GM12878 (cell line): ENCODE measurements around the gene DLAT. TPM values are rescaled to one million over a fixed set of nuclear protein-coding genes. Genes with fewer than 3 reads are reported as not detected.

Experiments
- BACH1 ChIP-seq: fragments of 450-650 bp; IDR thresholded peaks from 2 replicates; pipeline ENCODE4 v1.6.1; 2017; ENCODE audit warnings: mild to moderate bottlenecking, borderline replicate concordance
- BHLHE40 ChIP-seq, 2 experiments: fragments of 450-650 bp in 1 of 2; IDR thresholded peaks; 2 replicates each; pipeline ENCODE4 v1.6.1; 2011 to 2017; ENCODE audit warnings: low read depth in 2 of 2, borderline replicate concordance in 1 of 2, improper control_type of control experiment in 1 of 2, low read length in 1 of 2, mild to moderate bottlenecking in 1 of 2
- CBX3 ChIP-seq: fragments of 200-600 bp; sonication (generic); IDR thresholded peaks from 2 replicates; pipeline ENCODE4 v1.6.1; 2016; ENCODE audit warnings: low read depth, borderline replicate concordance
- CHD1 ChIP-seq: IDR thresholded peaks from 2 replicates; pipeline ENCODE4 v1.6.1; 2012; ENCODE audit warnings: low read depth, low read length, improper control_type of control experiment
- EZH2 ChIP-seq: IDR thresholded peaks from 2 replicates; pipeline ENCODE4 v1.6.1; 2012; ENCODE audit warnings: low read depth, mild to moderate bottlenecking, control low read depth, inconsistent platforms, low read length, borderline replicate concordance; ENCODE audit not compliant: control insufficient read depth
- HDAC2 ChIP-seq: fragments of 200-600 bp; sonication (generic); IDR thresholded peaks from 2 replicates; pipeline ENCODE4 v1.6.1; 2017
- HDAC6 ChIP-seq: fragments of 200-600 bp; sonication (generic); IDR thresholded peaks from one replicate; pipeline ENCODE4 v1.8.0; 2017; ENCODE audit warnings: antibody characterized with exemption; ENCODE audit not compliant: unreplicated experiment
- IKZF2 ChIP-seq, 2 experiments: fragments of 450-650 bp; IDR thresholded peaks; 2 replicates each; pipeline ENCODE4 v1.6.1; 2017; ENCODE audit warnings: mild to moderate bottlenecking in 2 of 2, moderate library complexity in 2 of 2
- LARP7 ChIP-seq: fragments of 450-650 bp; IDR thresholded peaks from 2 replicates; pipeline ENCODE4 v1.6.1; 2017; ENCODE audit warnings: mild to moderate bottlenecking
- PML ChIP-seq: IDR thresholded peaks from 2 replicates; pipeline ENCODE4 v1.6.1; 2012; ENCODE audit warnings: low read length, inconsistent platforms
- RAD21 ChIP-seq: IDR thresholded peaks from 2 replicates; pipeline ENCODE4 v1.6.1; 2011; ENCODE audit warnings: mild to moderate bottlenecking, low read depth, low read length, moderate library complexity; ENCODE audit not compliant: insufficient read depth
- RAD51 ChIP-seq: fragments of 450-650 bp; IDR thresholded peaks from 2 replicates; pipeline ENCODE4 v1.6.1; 2016; ENCODE audit warnings: moderate library complexity, mild to moderate bottlenecking, inconsistent platforms
- SIN3A ChIP-seq: IDR thresholded peaks from 2 replicates; pipeline ENCODE4 v1.6.1; 2012; ENCODE audit warnings: low read depth, low read length, improper control_type of control experiment
- SRF ChIP-seq, 2 experiments: IDR thresholded peaks; 2 replicates each; pipeline ENCODE4 v1.6.1; 2011; ENCODE audit warnings: low read depth in 2 of 2, low read length in 2 of 2, mild to moderate bottlenecking in 1 of 2, moderate library complexity in 1 of 2
- SUPT20H ChIP-seq: IDR thresholded peaks from 2 replicates; pipeline ENCODE4 v1.6.1; 2011; ENCODE audit warnings: low read depth, mild to moderate bottlenecking, low read length, moderate library complexity, borderline replicate concordance; ENCODE audit not compliant: control insufficient read depth
- TARDBP ChIP-seq: IDR thresholded peaks from 2 replicates; pipeline ENCODE4 v1.6.1; 2016; ENCODE audit warnings: borderline replicate concordance
- ZNF622 ChIP-seq: fragments of 450-650 bp; IDR thresholded peaks from 2 replicates; pipeline ENCODE4 v1.6.1; 2017; ENCODE audit warnings: mild to moderate bottlenecking, inconsistent platforms
- polyA plus RNA-seq, 11 experiments: library from polyadenylated mRNA; depleted of rRNA in 4 of 11; unstranded in 6 of 11; stranded (reverse) in 5 of 11; fragments of >200 nt; fragmentation: Nextera tagmentation in 4 of 11; fragmentation: Illumina TruSeq in 1 of 11; extraction: Ambion mirVana in 4 of 11; extraction: Trizol in 1 of 11; gene quantifications; 1 replicate in 1 of 11; 2 replicates in 10 of 11; pipeline versions ENCODE4 v1.2.1 to v1.2.3, GENCODE V29; 2011 to 2016; ENCODE audit warnings: inconsistent platforms in 2 of 11, missing spikeins in 2 of 11, low read depth in 1 of 11
- total RNA-seq, 4 experiments: library from RNA; depleted of rRNA in 3 of 4; stranded (reverse); fragments of >200 nt in 3 of 4; fragmentation: Illumina TruSeq in 1 of 4; extraction: Trizol in 1 of 4; gene quantifications; 2 replicates each; pipeline versions ENCODE4 v1.2.1 to v1.2.3, GENCODE V29; 2013 to 2021
- TF ChIP-seq, protein P1 (sequence below): fragments of 450-650 bp; formaldehyde crosslinking; IDR thresholded peaks from 2 replicates; pipeline ENCODE4 v1.4.0; 2022; ENCODE audit warnings: mild to moderate bottlenecking, moderate library complexity
- TF ChIP-seq, protein P2 (sequence below): fragments of 450-650 bp; IDR thresholded peaks from 2 replicates; pipeline ENCODE4 v1.6.1; 2016; ENCODE audit warnings: mild to moderate bottlenecking
- TF ChIP-seq, protein P3 (sequence below): fragments of 450-650 bp; IDR thresholded peaks from 2 replicates; pipeline ENCODE4 v1.6.1; 2017; ENCODE audit warnings: mild to moderate bottlenecking, moderate library complexity

Gene DLAT
- total and polyA plus RNA-seq, 10 of the 15 experiments (the other 5 are each of a cell fraction or from before 2014, with no cell fraction given) = 16.5 to 79.9 (median 43.8) TPM

- TF ChIP-seq, protein P1, sequence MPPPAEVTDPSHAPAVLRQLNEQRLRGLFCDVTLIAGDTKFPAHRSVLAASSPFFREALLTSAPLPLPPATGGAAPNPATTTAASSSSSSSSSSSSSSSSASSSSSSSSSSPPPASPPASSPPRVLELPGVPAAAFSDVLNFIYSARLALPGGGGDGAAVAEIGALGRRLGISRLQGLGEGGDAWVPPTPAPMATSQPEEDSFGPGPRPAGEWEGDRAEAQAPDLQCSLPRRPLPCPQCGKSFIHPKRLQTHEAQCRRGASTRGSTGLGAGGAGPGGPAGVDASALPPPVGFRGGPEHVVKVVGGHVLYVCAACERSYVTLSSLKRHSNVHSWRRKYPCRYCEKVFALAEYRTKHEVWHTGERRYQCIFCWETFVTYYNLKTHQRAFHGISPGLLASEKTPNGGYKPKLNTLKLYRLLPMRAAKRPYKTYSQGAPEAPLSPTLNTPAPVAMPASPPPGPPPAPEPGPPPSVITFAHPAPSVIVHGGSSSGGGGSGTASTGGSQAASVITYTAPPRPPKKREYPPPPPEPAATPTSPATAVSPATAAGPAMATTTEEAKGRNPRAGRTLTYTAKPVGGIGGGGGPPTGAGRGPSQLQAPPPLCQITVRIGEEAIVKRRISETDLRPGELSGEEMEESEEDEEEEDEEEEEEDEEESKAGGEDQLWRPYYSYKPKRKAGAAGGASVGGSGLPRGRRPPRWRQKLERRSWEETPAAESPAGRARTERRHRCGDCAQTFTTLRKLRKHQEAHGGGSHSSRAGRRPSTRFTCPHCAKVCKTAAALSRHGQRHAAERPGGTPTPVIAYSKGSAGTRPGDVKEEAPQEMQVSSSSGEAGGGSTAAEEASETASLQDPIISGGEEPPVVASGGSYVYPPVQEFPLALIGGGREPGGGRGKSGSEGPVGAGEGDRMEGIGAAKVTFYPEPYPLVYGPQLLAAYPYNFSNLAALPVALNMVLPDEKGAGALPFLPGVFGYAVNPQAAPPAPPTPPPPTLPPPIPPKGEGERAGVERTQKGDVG (CRISPR knock-in tag) = no peak
- TF ChIP-seq ZNF622 (no peak), LARP7 (peak; percentile 41; the same call in 1 of the 2 replicates), RAD51 (peak; percentile 57; the same call in 1 of the 2 replicates), HDAC6 (no peak), CBX3 (no peak), BHLHE40 (IDR thresholded peaks at IDR 0.05; ENCODE audit: borderline replicate concordance in 1 of 2, low read depth in 2 of 2, low read length in 1 of 2) (peak in 1 of 2 experiments; percentile 43; a peak in 3 of 4 replicates), TARDBP (no peak), EZH2 (no peak), IKZF2 (IDR thresholded peaks at IDR 0.05) (peak; percentile 72 to 76), SRF (IDR thresholded peaks at IDR 0.05; ENCODE audit: low read depth in 2 of 2, low read length in 2 of 2) (peak in 1 of 2 experiments; percentile 68; a peak in 1 of 4 replicates), SIN3A (peak; percentile 86), SUPT20H (no peak), RAD21 (peak; percentile 4; the same call in 1 of the 2 replicates), CHD1 (no peak), PML (peak; percentile 67), HDAC2 (peak; percentile 91; the same call in 1 of the 2 replicates), BACH1 (0 out of 2 replicates have a peak, but pooled peaks have one; percentile 52)
- TF ChIP-seq, protein P2, sequence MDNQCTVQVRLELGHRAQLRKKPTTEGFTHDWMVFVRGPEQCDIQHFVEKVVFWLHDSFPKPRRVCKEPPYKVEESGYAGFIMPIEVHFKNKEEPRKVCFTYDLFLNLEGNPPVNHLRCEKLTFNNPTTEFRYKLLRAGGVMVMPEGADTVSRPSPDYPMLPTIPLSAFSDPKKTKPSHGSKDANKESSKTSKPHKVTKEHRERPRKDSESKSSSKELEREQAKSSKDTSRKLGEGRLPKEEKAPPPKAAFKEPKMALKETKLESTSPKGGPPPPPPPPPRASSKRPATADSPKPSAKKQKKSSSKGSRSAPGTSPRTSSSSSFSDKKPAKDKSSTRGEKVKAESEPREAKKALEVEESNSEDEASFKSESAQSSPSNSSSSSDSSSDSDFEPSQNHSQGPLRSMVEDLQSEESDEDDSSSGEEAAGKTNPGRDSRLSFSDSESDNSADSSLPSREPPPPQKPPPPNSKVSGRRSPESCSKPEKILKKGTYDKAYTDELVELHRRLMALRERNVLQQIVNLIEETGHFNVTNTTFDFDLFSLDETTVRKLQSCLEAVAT = peak; percentile 88
- TF ChIP-seq, protein P3, sequence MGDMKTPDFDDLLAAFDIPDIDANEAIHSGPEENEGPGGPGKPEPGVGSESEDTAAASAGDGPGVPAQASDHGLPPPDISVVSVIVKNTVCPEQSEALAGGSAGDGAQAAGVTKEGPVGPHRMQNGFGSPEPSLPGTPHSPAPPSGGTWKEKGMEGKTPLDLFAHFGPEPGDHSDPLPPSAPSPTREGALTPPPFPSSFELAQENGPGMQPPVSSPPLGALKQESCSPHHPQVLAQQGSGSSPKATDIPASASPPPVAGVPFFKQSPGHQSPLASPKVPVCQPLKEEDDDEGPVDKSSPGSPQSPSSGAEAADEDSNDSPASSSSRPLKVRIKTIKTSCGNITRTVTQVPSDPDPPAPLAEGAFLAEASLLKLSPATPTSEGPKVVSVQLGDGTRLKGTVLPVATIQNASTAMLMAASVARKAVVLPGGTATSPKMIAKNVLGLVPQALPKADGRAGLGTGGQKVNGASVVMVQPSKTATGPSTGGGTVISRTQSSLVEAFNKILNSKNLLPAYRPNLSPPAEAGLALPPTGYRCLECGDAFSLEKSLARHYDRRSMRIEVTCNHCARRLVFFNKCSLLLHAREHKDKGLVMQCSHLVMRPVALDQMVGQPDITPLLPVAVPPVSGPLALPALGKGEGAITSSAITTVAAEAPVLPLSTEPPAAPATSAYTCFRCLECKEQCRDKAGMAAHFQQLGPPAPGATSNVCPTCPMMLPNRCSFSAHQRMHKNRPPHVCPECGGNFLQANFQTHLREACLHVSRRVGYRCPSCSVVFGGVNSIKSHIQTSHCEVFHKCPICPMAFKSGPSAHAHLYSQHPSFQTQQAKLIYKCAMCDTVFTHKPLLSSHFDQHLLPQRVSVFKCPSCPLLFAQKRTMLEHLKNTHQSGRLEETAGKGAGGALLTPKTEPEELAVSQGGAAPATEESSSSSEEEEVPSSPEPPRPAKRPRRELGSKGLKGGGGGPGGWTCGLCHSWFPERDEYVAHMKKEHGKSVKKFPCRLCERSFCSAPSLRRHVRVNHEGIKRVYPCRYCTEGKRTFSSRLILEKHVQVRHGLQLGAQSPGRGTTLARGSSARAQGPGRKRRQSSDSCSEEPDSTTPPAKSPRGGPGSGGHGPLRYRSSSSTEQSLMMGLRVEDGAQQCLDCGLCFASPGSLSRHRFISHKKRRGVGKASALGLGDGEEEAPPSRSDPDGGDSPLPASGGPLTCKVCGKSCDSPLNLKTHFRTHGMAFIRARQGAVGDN = no peak
Measured at GRCh38 chr11:112073941-112074811, 49.0 kb downstream of the DLAT start, which contains the start of the genes NKAPD1 and PIH1D2 (continued).
